GM23248 (cell line): ENCODE data around the gene TRIOBP. TPM values are rescaled to one million over a fixed set of nuclear protein-coding genes. Genes with fewer than 3 reads are reported as not detected.

Source experiments
- DNase-seq: peaks from one replicate; pipeline ENCODE4 v3.0.0-alpha.2; 2015
- H2AFZ ChIP-seq: fragments of 200-600 bp; sonication (generic); 2 replicates; pipeline ENCODE4 v1.6.1; 2016; ENCODE audit warnings: antibody characterized with exemption
- H3F3A ChIP-seq: fragments of 200-600 bp; sonication (generic); 2 replicates; pipeline ENCODE4 v1.6.1; 2016; ENCODE audit warnings: mild to moderate bottlenecking, antibody characterized with exemption, mixed run types; ENCODE audit not compliant: insufficient read depth
- H3K27ac ChIP-seq: fragments of 200-600 bp; sonication (generic); 2 replicates; pipeline ENCODE4 v1.5.1; 2016; ENCODE audit warnings: mild to moderate bottlenecking
- H3K27me3 ChIP-seq: fragments of 200-600 bp; sonication (generic); replicated peaks from 2 replicates; pipeline ENCODE4 v1.6.1; 2016; ENCODE audit warnings: mild to moderate bottlenecking; ENCODE audit not compliant: insufficient read depth
- H3K36me3 ChIP-seq: fragments of 200-600 bp; sonication (generic); 2 replicates; pipeline ENCODE4 v1.6.1; 2016; ENCODE audit warnings: low read depth, mild to moderate bottlenecking
- H3K4me1 ChIP-seq: fragments of 200-600 bp; sonication (generic); 2 replicates; pipeline ENCODE4 v1.6.1; 2016; ENCODE audit warnings: mild to moderate bottlenecking; ENCODE audit not compliant: insufficient read depth
- H3K4me2 ChIP-seq: fragments of 200-600 bp; sonication (generic); one replicate; pipeline ENCODE4 v1.6.1; 2016; ENCODE audit warnings: mild to moderate bottlenecking; ENCODE audit not compliant: unreplicated experiment
- H3K4me3 ChIP-seq: fragments of 200-600 bp; sonication (generic); 2 replicates; pipeline ENCODE4 v1.5.1; 2016; ENCODE audit warnings: mild to moderate bottlenecking
- H3K79me2 ChIP-seq: fragments of 200-600 bp; sonication (generic); 2 replicates; pipeline ENCODE4 v1.6.1; 2016; ENCODE audit warnings: mild to moderate bottlenecking; ENCODE audit not compliant: insufficient read depth
- H3K9ac ChIP-seq: fragments of 200-600 bp; sonication (generic); 2 replicates; pipeline ENCODE4 v1.6.1; 2016; ENCODE audit warnings: mild to moderate bottlenecking
- H3K9me2 ChIP-seq: fragments of 200-600 bp; sonication (generic); 2 replicates; pipeline ENCODE4 v1.6.1; 2016; ENCODE audit warnings: mixed run types, mild to moderate bottlenecking, moderate library complexity; ENCODE audit not compliant: insufficient read depth
- H3K9me3 ChIP-seq: fragments of 200-600 bp; sonication (generic); one replicate; pipeline ENCODE4 v1.6.1; 2017; ENCODE audit warnings: low read depth
- H4K20me1 ChIP-seq: fragments of 200-600 bp; sonication (generic); 2 replicates; pipeline ENCODE4 v1.6.0; 2016; ENCODE audit not compliant: insufficient read depth
- EZH2 ChIP-seq: fragments of 200-600 bp; sonication (generic); IDR thresholded peaks from 2 replicates; pipeline ENCODE4 v1.6.1; 2018; ENCODE audit warnings: antibody characterized with exemption, mild to moderate bottlenecking; ENCODE audit not compliant: insufficient read depth, poor library complexity, severe bottlenecking
- EZH2phosphoT487 ChIP-seq: fragments of 200-600 bp; sonication (generic); IDR thresholded peaks from 2 replicates; pipeline ENCODE4 v1.6.1; 2018; ENCODE audit warnings: antibody characterized with exemption, moderate library complexity, mild to moderate bottlenecking, low read depth; ENCODE audit not compliant: insufficient read depth
- WGBS, 2 experiments: methylation state at CpG; one replicate each; pipeline ENCODE4 v1.1.6; 2015 to 2017; ENCODE audit warnings: low lambda C conversion rate in 2 of 2, low coverage in 1 of 2; ENCODE audit errors: missing lambda C conversion rate in 2 of 2; 5-methylcytosine and 5-hydroxymethylcytosine counted together
- in situ Hi-C: fragments of 300-500 bp; cut with MboI; formaldehyde crosslinking; loops from 2 replicates; pipeline ENCODE4 v1.15.0; 2020
- polyA plus RNA-seq: library from polyadenylated mRNA; unstranded; fragments of >200 nt; fragmentation: Nextera tagmentation; extraction: Ambion mirVana; gene quantifications from 2 replicates; pipeline ENCODE4 v1.2.1, GENCODE V29; 2016
- total RNA-seq: library from RNA; depleted of rRNA; stranded (reverse); fragments of >200 nt; shearing (Covaris generic); gene quantifications from 2 replicates; pipeline ENCODE4 v1.2.3, GENCODE V29; 2014

TRIOBP gene
- total and polyA plus RNA-seq, 2 experiments from 2014 or later, result 123 to 135 TPM

DNA sequence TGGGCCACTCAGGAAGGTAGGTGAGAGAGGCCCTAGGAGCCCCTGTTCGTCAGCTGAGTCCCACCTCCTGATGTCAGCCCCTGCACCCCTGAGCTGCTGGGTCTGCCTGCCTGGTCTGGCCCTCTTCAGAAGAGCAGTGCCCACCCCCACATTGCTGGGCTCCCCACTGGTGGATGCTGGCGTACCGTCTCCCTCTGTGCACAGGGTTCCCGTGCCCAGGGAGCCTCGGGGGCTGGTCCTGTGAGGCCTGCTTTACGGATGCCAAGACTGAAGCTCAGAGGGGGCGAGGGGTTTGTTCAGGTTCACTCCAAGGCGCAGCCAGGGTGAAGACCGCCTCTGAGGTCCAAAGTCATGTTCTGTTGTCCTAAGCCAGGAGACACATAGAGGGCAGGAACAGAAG is 66.2 kb downstream of the TRIOBP start:
- TF ChIP-seq EZH2 (no peak), EZH2phosphoT487 (no peak)
- no peaks in the 10 kb centered on the region for H3K9me3 ChIP-seq
- no peak overlapping the region for H3K27ac ChIP-seq
- in situ Hi-C loops, result no loop called here
- H4K20me1 ChIP-seq, result no peaks in the 10 kb centered on the region
- no peaks in the 10 kb centered on the region for H3K27me3 ChIP-seq
- no peak overlapping the region for H3K9ac ChIP-seq
- H3K36me3 ChIP-seq, result peaks cover 25% of the 10 kb centered on the region
- no peak overlapping the region for H2AFZ ChIP-seq
- H3K4me2 ChIP-seq, result no peak overlapping the region
- peaks cover 31% of the 10 kb centered on the region for H3K79me2 ChIP-seq
- no peaks in the 10 kb centered on the region for H3K4me1 ChIP-seq
- no peaks in the 10 kb centered on the region for H3F3A ChIP-seq
- no peaks in the 10 kb centered on the region for H3K9me2 ChIP-seq
- no peak for DNase-seq
- WGBS, 2 experiments, result 91 to 95% methylated on average over 9 of the region's 9 CpGs
- no peak overlapping the region for H3K4me3 ChIP-seq

DNA sequence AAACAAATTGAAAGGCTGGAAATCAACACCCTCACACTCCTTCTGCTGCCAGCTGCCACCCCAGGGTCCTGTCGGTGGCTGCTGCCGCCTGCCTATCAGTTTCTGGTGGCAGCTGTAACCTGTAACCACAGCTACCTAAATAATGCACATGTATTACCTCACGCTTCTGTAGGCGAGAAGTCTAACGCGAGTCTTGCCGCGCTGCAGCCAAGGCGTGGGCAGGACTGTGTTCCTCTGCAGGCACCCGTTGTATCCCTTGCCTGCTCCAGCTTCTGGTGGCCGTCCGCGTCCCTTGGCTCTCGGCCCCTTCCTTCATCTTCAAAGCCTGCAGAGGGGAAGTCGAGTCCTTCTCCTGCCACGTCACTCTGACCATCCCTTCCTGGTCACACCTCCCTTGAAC is 66.8 kb downstream of the TRIOBP start:
- no peaks in the 10 kb centered on the region for H3K9me3 ChIP-seq
- DNase-seq, result no peak
- in situ Hi-C loops, result no loop called here
- H3K27ac ChIP-seq, result no peak overlapping the region
- no peaks in the 10 kb centered on the region for H4K20me1 ChIP-seq
- H3K9me2 ChIP-seq, result no peaks in the 10 kb centered on the region
- no peak overlapping the region for H3K4me3 ChIP-seq
- no peak overlapping the region for H3K4me2 ChIP-seq
- no peaks in the 10 kb centered on the region for H3F3A ChIP-seq
- no peaks in the 10 kb centered on the region for H3K27me3 ChIP-seq
- WGBS, 2 experiments, result 89 to 91% methylated on average over 11 to 16 of the region's 16 CpGs
- peaks cover 21% of the 10 kb centered on the region for H3K36me3 ChIP-seq
- TF ChIP-seq EZH2 (no peak), EZH2phosphoT487 (no peak)
- H3K4me1 ChIP-seq, result no peaks in the 10 kb centered on the region
- H3K79me2 ChIP-seq, result peaks cover 24% of the 10 kb centered on the region
- no peak overlapping the region for H2AFZ ChIP-seq
- no peak overlapping the region for H3K9ac ChIP-seq

DNA sequence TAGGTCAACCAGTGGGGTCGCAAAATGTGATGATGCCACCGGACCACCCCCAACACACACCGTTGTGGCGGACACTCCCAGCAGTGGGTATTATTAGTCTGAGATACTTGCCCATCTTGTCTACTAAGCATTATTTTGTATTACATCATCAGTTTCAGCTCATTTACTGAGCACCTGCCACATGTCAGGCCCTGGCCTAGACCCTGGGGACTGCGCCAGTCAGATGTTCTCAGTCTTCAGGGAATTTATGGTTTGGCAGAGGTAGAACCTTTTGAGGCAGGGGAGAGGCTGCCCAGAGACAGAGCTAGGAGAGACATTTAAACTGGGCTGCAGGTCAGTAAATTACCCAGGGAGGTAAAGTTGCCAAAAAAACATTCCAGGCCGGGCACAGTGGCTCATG is 67.8 kb downstream of the TRIOBP start:
- H3K4me2 ChIP-seq, result no peak overlapping the region
- WGBS, 2 experiments, result 77 to 79% methylated on average over 6 of the region's 6 CpGs
- H3K4me3 ChIP-seq, result no peak overlapping the region
- no peaks in the 10 kb centered on the region for H3F3A ChIP-seq
- TF ChIP-seq EZH2 (no peak), EZH2phosphoT487 (no peak)
- no peak overlapping the region for H3K27ac ChIP-seq
- H3K36me3 ChIP-seq, result peaks cover 25% of the 10 kb centered on the region
- H4K20me1 ChIP-seq, result no peaks in the 10 kb centered on the region
- H2AFZ ChIP-seq, result no peak overlapping the region
- DNase-seq, result no peak
- H3K4me1 ChIP-seq, result no peaks in the 10 kb centered on the region
- H3K79me2 ChIP-seq, result peaks cover 17% of the 10 kb centered on the region
- no peaks in the 10 kb centered on the region for H3K9me2 ChIP-seq
- no peak overlapping the region for H3K9ac ChIP-seq
- H3K9me3 ChIP-seq, result no peaks in the 10 kb centered on the region
- no peaks in the 10 kb centered on the region for H3K27me3 ChIP-seq
- in situ Hi-C loops, result no loop called here

DNA sequence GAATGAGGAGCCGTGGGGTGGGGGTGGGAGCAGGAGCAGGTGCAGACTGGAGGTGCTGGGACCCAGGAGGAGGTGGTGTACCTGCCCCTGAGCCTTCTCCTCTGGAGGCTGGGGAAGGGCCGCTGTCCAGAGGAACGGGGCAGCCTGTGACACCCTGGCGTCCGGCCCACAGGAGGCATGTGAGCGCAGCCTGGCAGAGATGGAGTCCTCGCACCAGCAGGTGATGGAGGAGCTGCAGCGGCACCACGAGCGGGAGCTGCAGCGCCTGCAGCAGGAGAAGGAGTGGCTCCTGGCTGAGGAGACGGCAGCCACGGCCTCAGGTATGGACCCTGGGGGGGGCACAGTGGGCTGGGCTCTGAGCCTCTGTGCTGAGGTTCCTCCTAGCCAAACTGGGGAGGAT is 68.7 kb downstream of the TRIOBP start:
- Histone ChIP-seq H3K9me3 (no peaks in the 10 kb centered on the region), H3K79me2 (peaks cover 8% of the 10 kb centered on the region; the same call in 1 of the 2 replicates), H3K27me3 (no peaks in the 10 kb centered on the region), H3K9me2 (no peaks in the 10 kb centered on the region), H3K27ac (no peak overlapping the region), H3F3A (no peaks in the 10 kb centered on the region), H3K9ac (no peak overlapping the region), H3K4me2 (no peak overlapping the region), H3K36me3 (peaks cover 17% of the 10 kb centered on the region), H2AFZ (no peak overlapping the region), H3K4me3 (no peak overlapping the region), H4K20me1 (no peaks in the 10 kb centered on the region), H3K4me1 (no peaks in the 10 kb centered on the region)
- in situ Hi-C loops, result no loop called here
- 88 to 90% methylated on average over 13 of the region's 13 CpGs for WGBS, 2 experiments
- no peak for DNase-seq
- TF ChIP-seq EZH2phosphoT487, result no peak

DNA sequence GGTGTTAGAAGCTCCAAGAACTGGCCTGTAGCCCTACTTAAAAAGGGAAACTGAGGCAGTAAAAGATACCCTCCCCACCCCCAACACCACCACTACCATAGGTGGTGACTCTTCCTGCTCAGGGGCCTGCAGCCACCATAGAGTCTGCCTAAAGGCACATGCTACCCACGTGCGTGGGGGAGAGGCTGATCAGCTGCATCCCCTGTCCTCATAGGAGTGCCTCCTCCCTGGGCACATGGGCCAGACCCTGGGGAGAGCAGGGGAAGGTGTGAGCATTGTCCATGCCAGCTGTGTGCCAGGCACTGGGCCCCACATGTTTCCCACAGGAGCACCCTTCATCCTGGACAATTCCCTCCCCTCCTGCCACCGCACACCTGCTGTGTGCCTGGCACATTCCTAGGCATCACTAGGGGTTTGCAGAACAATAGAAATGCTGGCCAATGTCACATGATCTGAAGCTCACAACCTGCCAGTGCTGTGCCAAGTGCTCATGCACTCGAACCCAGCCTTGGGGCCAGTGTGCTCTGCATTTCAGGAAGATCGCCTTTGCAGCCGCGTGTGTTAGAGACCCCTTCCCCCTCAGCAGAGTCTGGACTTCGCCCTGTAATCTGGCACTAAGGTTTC is 69.2 kb downstream of the TRIOBP start:
- WGBS, 2 experiments, result 84 to 91% methylated on average over 8 of the region's 8 CpGs
- H3F3A ChIP-seq, result no peaks in the 10 kb centered on the region
- H4K20me1 ChIP-seq, result no peaks in the 10 kb centered on the region
- no peaks in the 10 kb centered on the region for H3K4me1 ChIP-seq
- TF ChIP-seq EZH2 (no peak), EZH2phosphoT487 (no peak)
- no peak overlapping the region for H3K4me3 ChIP-seq
- no peaks in the 10 kb centered on the region for H3K9me2 ChIP-seq
- no peaks in the 10 kb centered on the region for H3K27me3 ChIP-seq
- no peak overlapping the region for H3K4me2 ChIP-seq
- no peak for DNase-seq
- no peak overlapping the region for H2AFZ ChIP-seq
- no peaks in the 10 kb centered on the region for H3K9me3 ChIP-seq
- H3K36me3 ChIP-seq, result peaks cover 18% of the 10 kb centered on the region; the same call in 1 of the 2 replicates
- H3K79me2 ChIP-seq, result 0 out of 2 replicates have a peak, but pooled peaks cover 5% of the 10 kb centered on the region
- H3K9ac ChIP-seq, result no peak overlapping the region
- in situ Hi-C loops, result no loop called here
- no peak overlapping the region for H3K27ac ChIP-seq
